Left cardiac atrium (tissue), 4 donors: ENCODE data around the gene TCAP. TPM values are rescaled to one million over a fixed set of nuclear protein-coding genes. Genes with fewer than 3 reads are reported as not detected.

ENCODE experiments used
- ATAC-seq, 2 donors: fragments of 200-7000 bp; cut with Tn5 transposase; one replicate each; pipeline ENCODE4 v1.9.1; 2020; ENCODE audit warnings: mild to moderate bottlenecking in 2 of 2, moderate library complexity in 2 of 2
- DNase-seq: peaks from one replicate; pipeline ENCODE4 v3.0.0-alpha.2; 2020
- intact Hi-C, 2 donors: fragments of 100-400 bp; cut with DNase I; formaldehyde crosslinking; loops; one replicate each; pipeline versions ENCODE4 v1.14.1 to v1.15.1; 2022 to 2023
- total RNA-seq, 2 donors: library from RNA; stranded (reverse); fragmentation: NEBNext Ultra II Directional; extraction: Animal tissue kit (Norgen Biotek cat#: 25700); gene quantifications; one replicate each; pipeline ENCODE4 v1.2.1, GENCODE V29; 2021
- donor health status: DM: no; HTN: yes; CAD: no.
- donor health status: DM: no; HTN: yes; CAD: no; lungs with severe emphysema.
- donor health status: DM: yes; HTN: yes; CAD: no.
- donor health status: Dilated cardiomyopathy.

The TCAP gene
- total RNA-seq, 2 donors from 2014 or later, result 1,910 to 2,797 TPM

DNA sequence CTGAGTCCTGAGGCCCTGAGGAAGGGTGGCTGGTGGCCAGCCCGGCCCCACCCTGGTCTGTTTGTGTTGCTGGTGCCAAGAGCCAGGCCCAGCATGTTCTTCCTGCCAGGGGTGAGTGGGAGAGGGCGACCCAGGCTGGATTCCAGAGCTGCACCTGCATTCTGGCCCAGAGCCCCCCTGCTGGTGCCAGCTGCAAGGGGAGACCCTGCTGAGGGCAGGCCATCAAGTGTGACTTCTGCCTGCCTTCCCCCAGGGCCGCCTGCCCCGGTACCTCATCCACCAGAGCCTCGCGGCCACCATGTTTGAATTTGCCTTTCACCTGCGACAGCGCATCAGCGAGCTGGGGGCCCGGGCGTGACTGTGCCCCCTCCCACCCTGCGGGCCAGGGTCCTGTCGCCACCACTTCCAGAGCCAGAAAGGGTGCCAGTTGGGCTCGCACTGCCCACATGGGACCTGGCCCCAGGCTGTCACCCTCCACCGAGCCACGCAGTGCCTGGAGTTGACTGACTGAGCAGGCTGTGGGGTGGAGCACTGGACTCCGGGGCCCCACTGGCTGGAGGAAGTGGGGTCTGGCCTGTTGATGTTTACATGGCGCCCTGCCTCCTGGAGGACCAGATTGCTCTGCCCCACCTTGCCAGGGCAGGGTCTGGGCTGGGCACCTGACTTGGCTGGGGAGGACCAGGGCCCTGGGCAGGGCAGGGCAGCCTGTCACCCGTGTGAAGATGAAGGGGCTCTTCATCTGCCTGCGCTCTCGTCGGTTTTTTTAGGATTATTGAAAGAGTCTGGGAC lies 2.4 kb upstream of the TCAP start:
- intact Hi-C loops, result no loop called here
- DNase-seq (no peak), ATAC-seq (no peak)

DNA sequence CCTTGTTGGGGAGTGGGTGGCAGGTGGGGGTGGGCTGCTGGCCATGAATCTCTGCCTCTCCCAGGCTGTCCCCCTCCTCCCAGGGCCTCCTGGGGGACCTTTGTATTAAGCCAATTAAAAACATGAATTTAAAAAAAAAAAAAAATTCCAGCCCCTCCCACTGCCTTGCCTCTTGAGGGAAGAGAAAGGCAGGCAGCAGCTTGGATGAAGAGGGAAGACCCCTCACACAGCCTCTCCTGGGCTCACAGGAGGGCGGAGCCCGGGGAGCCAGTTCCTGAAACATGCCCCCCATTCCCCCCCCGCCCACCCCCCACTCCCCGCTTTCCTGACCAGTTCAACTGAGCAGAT lies 1.8 kb upstream of the TCAP start:
- ATAC-seq (no peak), DNase-seq (no peak)
- intact Hi-C loops, result no loop called here

DNA sequence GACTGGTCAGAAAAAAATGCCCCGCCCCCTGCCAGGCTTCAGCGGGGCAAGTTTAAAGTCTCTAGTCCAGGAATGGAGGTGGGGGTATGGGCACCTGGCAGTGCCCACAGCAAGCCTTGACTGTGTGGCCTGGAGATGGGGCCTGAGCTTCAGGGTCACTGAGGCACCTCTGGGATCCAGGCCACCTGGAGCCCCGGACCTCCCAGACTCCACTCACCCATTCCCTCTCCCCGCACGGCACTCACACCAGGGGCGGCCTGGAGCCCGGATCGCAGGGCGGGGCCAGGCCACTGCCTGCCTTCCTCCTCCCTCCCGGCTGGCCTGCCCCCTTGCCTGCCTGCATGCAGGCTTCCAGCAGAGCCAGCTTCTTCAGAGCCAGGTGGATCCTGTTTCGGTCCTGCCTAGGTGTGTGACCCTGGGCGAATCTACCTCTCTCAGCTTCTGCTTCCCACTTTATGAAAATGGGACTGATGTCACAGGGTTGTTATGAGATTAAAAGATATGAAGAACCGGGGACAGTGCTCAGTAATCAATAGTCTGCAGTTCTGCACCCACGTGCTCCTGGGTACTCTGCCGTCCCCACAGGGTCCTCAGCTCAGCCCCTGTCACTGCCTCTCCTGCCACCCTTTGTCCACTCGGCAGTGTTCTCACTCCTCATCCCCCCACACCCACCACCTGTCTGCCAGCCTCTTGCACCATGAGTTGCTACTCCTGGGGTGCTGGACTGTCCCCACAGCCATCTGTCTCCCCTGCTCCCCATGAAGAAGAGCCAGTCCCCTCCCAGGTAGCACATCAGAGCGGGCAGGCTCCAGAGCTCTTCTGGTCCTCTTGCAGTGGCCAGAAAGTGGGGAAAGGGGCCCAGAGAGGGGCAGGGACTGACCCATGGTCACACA lies 1.2 kb upstream of the TCAP start:
- intact Hi-C loops, result no loop called here
- ATAC-seq (peak in 1 of 2 donors; percentile 22), DNase-seq (peak; percentile 46)

- DNase-seq (no peak), ATAC-seq (peak; percentile 2 to 12)
- intact Hi-C loops, result no loop called here
Observed at GRCh38 chr17:39665642-39666224, 584 bp downstream of the TCAP start.

DNA sequence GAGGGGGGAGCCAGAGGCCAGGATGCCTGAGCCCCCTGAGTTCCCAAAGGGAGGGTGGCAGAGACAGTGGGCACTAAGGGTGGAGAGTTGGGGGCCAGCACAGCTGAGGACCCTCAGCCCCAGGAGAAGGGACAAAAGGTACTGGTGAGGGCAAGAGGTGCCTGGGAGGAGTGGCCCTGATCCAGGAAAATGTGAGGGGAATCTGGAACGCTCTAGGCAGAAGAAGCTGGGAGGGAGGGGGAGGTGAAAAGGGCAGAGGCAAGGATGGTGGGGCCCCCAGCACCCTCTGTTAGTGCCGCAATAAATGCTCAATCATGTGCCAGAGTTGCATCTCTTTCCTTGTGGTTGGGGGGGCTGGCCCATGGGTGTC lies 1.1 kb downstream of the TCAP start:
- DNase-seq (no peak), ATAC-seq (peak in 1 of 2 donors; percentile 0)
- intact Hi-C loops, result no loop called here

DNA sequence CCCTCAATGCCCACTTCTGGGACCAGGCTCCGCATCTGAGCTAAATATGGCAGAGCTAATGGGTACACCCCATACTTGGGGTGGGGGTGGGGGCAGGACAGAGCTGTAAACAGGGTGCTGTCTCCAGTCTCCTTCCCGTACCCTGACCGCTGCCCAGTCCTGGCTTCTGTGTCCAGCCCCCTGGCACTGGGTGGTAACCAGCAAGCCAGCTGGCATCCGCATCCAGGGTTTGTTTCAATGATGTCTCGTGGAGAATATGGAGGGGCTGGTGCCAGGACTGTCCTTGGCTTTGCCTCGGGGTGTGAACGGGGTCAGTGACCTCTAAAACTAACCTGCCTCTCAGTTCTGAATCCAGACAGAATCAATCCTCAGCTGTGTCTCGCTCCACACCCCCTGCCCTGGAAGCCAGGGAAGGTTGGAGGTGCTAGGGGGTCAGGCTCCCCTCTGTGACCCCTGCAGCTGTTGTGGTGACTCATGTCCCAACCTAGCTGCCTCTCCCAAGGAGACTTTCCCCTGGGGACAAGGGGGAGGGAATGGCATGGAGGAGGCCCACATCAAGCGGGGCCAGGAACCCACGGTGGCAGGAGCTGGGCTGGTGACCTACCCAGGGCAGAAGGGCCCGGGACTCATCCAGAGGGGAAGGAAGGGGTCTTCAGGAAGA lies 1.6 kb downstream of the TCAP start:
- peak; percentile 76 for DNase-seq
- peak; percentile 30 to 56 for ATAC-seq
- intact Hi-C loops, result no loop called here

GRCh38 chr17:39667262-39667944 lies 2.3 kb downstream of the TCAP start:
- DNase-seq, result peak; percentile 59
- intact Hi-C loops, result no loop called here
- peak; percentile 19 to 21 for ATAC-seq

DNA sequence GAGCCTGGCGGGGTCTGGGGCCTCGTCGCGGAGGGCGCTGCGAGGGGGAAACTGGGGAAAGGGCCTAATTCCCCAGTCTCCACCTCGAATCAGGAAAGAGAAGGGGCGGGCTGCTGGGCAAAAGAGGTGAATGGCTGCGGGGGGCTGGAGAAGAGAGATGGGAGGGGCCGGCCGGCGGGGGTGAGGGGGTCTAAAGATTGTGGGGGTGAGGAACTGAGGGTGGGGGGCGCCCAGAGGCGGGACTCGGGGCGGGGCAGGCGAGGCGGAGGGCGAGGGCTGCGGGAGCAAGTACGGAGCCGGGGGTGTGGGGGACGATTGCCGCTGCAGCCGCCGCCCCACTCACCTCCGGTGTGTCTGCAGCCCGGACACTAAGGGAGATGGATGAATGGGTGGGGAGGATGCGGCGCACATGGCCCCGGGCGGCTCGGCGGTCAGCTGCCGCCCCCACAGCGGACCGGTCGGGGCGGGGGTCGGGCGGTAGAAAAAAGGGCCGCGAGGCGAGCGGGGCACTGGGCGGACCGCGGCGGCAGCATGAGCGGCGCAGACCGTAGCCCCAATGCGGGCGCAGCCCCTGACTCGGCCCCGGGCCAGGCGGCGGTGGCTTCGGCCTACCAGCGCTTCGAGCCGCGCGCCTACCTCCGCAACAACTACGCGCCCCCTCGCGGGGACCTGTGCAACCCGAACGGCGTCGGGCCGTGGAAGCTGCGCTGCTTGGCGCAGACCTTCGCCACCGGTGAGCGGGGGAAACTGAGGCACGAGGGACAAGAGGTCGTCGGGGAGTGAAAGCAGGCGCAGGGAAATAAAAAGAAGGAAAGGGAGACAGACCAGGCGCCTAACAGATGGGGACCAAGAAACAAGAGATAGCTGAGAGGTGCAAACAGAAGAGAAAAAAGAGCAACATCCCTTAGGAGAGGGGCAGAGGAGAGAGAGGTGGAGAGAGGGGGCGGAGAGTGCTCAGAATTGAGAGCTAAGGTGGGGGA lies 3.1 kb downstream of the TCAP start, which contains the start of gene PNMT:
TSS of gene PNMT (plus strand) at position 509 of the 980 bp plus-strand sequence. CDS start at position 532, 23 bp downstream.
- intact Hi-C loops, result no loop called here
- peak; percentile 84 for DNase-seq
- ATAC-seq, result peak; percentile 9 to 15

- intact Hi-C loops, result loop anchor here in 1 of 2 donors (5.0 kb wide), 1 partner anchor 48 kb away; no protein-coding TSS in a partner anchor
- DNase-seq, result no peak
Observed at GRCh38 chr17:39669897-39670735, 5.0 kb downstream of the TCAP start.

DNA sequence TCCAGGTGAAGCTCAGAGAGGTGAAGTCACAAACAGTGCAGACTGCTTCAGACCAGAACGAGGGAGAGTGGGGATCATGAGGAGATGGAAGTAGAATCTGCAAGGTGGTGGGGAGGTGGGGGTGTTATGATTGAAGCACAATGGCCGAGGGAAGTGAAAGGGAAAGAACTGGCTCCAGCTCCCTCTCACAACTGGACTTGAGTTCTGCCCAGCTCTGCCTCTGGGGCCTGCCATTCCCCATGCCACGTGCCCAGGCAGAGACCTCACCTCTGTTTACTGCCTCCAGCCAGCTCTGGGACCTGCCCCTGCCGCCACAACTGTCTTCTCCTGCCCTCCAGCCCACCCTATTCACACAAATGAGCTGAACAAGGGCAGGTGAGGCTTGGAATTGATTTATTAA lies 5.6 kb downstream of the TCAP start:
- ATAC-seq, result no peak
- no peak for DNase-seq
- intact Hi-C loops, result loop anchor here in 1 of 2 donors (5.0 kb wide), 1 partner anchor 48 kb away; no protein-coding TSS in a partner anchor

More at GRCh38 chr17:39669897-39670735, 5.0 kb downstream of the TCAP start:
- ATAC-seq, result no peak

- intact Hi-C loops, result loop anchor here in 1 of 2 donors (5.0 kb wide), 1 partner anchor 50 kb away; no protein-coding TSS in a partner anchor
- ATAC-seq, result peak; percentile 12 to 28
- peak; percentile 71 for DNase-seq
Observed at GRCh38 chr17:39671651-39672521, 6.7 kb downstream of the TCAP start.

DNA sequence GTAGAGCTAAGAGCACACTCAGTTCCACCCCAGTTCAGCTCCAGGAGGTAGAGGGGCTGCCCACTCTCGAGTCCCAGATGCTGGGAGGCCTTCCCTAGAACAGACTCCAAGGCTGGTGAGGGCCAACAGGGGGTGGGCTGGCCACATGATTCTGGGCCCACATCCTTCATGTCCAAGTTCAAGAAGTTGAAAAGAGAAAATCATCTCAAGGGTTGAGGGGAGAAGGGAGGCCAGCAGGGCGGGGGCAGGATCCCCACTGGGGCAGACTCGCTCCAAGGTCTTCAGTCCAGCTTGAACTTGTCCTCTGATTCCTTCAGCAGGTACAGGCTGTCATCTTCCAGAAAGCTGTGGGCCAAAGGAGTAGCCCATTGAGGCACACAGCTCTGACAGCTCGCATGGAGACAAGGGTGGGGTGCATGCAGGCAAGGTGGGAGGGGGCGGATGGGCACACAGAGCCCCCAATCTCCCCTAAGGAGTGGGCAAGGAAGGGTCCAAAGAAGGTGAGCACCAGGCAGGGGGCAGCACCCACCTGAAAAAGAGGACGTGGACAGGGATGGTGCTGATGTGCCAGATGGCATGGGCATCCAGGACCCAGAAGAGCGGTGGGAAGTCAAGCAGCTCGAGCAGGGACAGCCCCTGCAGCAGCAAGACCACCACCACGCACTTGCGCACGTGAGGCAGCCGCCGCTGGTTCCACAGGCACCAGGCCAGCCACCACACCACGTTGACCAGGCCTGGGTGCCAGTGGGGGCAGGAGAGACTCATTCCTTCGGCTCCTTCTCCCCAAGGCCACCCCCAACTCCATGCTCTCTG lies 7.6 kb downstream of the TCAP start:
- intact Hi-C loops, result loop anchor here in 1 of 2 donors (5.0 kb wide), 1 partner anchor 50 kb away; no protein-coding TSS in a partner anchor
- no peak for ATAC-seq
- DNase-seq, result no peak

- intact Hi-C loops, result loop anchor here in 1 of 2 donors (5.0 kb wide), 1 partner anchor 51 kb away; no protein-coding TSS in a partner anchor
- no peak for DNase-seq
- no peak for ATAC-seq
Observed at GRCh38 chr17:39673335-39674081, 8.4 kb downstream of the TCAP start.

- intact Hi-C loops, result loop anchor here in 1 of 2 donors (5.0 kb wide), 1 partner anchor 52 kb away; no protein-coding TSS in a partner anchor
- DNase-seq, result no peak
- no peak for ATAC-seq
Observed at GRCh38 chr17:39674179-39674578, 9.0 kb downstream of the TCAP start.
